HG02571 (cell line): Measurements from ENCODE around the gene SMAD6.

Experiments
- ATAC-seq: cut with Tn5 transposase; IDR thresholded peaks from one replicate; pipeline ENCODE4 v1.9.1; 2021; ENCODE audit warnings: mild to moderate bottlenecking, moderate library complexity; ENCODE audit not compliant: unreplicated experiment

The SMAD6 gene

GRCh38 chr15:66739287-66739686 is 37.3 kb downstream of the SMAD6 start:
- no peak for ATAC-seq

GRCh38 chr15:66740802-66741201 is 38.8 kb downstream of the SMAD6 start:
- ATAC-seq = no peak

GRCh38 chr15:66741646-66742045 is 39.6 kb downstream of the SMAD6 start:
- ATAC-seq = no peak

DNA sequence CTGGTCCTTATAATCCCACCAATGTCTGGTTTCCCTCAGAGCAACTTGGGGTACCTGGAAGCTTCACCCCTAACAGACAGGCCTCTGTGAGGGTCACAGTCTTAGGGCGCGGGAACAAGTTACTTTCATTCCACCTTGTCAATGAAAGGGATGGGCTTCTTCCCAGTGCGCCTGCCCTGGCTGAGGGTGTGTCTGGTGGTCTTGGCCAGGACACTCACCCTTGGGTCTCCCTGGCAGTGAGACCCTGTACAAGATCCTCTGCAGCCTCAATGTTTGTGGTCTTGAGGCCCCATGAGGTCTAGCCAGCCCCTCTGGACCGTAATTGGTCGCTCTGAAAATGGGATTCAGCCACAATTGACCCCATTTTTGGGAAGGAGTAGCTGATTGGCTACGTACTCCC is 40.2 kb downstream of the SMAD6 start:
- ATAC-seq = no peak

DNA sequence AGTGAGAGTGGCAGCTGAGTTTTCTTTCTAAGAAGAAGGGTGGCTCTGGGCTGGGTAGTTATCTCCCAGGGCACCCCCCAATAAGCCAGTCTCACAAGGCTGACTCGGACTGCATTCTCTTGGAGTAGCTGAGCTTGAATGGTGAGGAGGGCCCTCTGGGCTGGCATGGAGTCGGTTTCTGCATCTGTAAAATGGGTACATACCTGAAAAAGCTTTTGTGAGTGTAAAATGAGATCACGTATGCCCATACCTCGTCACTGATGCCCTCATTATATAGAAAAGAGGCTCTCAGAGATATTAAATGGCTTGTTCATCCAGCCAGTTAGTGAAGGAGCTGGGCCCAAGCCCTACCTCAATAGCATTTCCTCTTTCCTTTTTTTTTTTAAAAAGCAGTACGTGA is 41.2 kb downstream of the SMAD6 start:
- no peak for ATAC-seq

GRCh38 chr15:66743703-66744536 is 41.9 kb downstream of the SMAD6 start:
- ATAC-seq = no peak

- no peak for ATAC-seq
Observed at GRCh38 chr15:66744610-66745279, 42.7 kb downstream of the SMAD6 start.

GRCh38 chr15:66745530-66746230 is 43.6 kb downstream of the SMAD6 start:
- ATAC-seq = no peak

DNA sequence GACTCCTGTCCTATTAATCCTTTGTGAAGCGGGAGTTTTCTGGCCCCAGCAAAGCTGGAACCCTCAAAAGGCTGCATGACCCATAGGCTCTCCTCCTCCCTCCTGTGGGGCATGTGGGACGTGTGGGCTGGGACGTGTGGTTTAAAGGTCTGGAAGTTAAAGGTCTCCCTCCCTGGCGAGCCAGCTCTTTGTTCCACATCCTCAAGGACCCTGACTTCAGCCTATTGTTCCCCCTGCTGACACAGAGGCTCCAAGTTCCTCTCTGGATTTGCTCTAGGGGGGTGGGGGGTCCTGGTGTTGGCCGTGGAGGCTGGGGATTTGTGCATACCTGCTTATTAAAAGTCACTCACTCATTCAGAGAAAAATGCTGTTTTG is 44.2 kb downstream of the SMAD6 start:
- no peak for ATAC-seq

- ATAC-seq = no peak
Observed at GRCh38 chr15:66747223-66747622, 45.2 kb downstream of the SMAD6 start.

DNA sequence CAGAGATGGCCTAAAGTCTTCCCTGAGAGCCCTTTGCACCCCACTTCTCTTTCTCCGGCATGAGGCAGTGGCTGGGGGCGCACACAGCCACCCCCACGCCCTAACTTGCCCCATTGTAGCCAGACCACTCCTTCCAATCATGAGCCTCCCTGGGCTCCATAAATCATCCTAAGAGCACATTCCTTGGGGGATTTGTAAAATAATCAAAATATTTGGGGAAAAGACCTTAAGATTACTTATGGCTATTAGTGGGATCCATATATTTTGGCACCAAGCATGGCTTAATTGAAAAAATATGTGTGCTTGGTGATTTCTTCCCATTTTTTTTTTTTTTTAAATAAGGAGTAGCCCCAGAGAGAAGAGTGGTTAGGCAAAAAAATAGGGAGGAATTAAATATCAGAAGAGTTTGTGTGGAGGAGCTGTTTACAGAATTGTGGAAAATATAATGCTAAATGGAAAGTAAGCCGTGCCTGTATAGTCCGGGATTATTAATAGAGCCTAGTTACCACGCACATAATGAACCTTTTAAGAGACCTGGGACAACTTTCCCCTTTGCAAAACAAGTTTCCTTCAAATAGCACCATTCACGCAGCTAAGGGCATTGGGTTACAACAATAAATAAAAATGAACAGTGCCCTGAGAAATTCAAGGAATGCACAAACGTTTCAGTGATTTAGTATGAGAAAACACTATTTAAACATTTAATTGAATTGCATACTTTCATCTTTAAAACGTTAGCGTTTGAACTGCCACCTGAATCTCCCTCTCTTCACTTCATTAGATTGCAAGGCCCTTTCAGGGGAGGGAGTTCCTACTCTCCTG is 46.1 kb downstream of the SMAD6 start:
- no peak for ATAC-seq

GRCh38 chr15:66748708-66749035 is 46.6 kb downstream of the SMAD6 start:
- ATAC-seq = no peak

DNA sequence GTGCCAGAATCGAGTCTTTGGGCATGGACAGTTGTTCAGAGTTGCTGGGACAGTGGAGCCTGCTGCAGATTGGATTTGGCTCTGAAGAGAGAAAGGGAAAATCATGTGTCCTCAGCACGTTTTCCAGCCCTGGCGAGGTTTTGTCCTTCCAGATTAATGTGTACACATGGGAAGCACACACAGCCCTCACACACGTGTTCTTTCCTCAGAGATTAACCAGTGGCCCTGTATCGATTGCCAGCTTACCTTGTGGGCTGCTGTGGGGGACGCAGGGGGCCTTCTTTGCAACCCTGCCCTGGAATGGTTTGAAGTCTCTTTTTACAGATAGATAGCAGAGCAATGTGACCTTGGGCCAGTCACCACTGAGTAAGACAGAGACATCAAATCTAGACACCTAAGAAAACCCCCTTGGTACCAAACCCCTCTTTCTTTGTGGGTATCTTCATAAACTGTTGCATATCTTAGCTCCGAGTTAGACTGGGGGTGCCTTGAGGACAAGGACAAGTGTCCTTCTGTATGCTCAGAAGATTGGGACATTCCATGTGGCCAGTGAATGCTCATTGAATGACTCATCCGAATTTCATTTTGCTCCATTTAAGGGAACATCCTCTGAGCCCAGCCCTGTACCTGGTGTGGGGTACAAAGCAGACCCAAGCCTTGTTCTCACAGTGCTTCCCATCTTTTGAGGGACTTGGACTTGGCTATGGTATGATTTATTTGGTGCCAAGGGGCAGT is 48.0 kb downstream of the SMAD6 start:
- ATAC-seq = no peak

DNA sequence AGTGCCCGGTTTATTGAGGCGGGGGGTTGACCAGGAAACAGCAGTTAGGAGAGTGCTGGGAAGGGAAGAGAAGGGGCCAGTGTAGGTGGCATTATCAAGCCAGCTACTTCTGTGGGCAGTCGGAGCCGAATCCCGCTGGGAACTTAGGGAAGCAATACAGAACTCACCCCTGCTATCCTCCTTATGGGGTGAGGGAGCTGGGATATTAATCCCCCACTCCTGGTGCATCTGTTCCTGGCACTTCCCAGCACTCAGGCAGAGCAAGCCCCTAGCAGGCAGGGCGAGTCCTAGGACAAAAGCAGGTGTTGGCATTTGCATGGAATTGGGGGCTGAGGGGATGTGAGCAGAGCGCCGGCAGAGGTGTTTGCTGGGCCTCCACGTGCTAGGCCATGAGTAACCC is 48.6 kb downstream of the SMAD6 start:
- no peak for ATAC-seq

DNA sequence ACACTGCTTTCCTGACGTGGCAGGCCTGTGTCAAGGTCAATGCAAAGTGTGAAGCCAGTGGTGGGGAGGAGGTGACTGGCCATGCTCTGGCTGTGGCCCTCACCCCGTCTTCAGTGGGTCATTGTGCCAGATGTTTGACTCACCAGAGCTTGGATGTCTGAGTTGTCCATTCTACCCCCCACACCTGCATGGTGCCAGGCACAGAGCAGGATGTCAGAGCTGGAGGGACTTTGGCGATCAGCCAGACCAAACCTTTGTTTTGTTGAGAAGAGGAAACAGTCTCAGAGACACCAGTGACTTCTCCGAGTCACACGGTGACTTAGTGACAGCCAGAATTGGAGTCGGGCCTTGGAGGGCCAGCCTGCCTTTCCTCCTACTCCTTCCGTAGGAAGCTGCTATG is 49.5 kb downstream of the SMAD6 start:
- no peak for ATAC-seq

DNA sequence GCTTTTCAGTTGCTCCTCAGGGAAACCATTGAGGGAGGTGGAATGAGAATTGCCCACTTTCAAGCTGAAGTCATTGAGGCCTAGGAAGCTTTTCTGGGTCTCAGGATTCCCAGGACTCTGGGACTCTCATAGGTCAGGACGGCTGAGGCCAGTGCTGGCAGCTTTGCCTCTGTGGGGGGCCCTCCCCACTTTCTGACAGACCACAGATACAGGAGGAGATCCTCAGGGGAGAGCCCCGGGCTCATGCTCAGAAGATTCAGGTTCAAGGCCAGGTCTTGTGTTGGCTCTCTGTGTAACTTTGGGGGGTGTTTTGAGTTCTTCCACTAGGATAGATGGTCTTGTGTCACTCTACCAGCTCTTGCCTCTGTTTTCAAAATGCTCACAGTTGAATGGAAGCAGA is 50.0 kb downstream of the SMAD6 start:
- ATAC-seq = no peak

DNA sequence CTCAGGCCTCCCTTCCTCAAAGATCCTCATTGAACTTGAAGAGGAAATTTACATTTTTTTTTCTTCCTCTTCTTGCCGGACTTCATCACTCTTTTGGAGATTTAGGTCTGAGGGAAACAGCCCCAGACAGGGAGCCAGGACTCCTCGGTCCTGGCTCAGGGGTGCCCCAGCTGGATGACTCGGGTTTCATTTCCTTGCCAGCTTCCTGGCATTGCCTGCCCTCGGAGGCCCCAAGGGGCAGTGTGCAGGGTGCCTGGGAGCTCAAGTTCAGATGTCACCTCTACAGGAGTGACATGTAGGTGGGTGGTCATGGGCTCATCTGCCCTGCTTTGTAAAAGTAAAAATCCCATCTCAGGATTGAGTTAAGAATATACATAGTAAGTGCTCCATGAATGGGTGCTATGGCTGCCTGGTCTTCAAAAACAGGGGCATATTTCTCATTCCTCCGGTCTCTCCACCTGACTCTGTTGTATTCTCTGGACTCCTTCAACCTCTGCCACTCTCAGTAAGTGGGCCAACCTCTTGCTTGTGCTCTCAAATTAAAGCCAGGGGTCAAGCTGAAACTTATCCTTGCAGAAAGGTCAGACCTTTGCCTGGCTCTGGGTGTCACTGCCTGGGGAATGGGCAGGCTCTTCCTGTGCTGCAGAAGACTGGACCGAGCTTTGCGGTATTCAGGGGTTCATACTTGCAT is 51.8 kb downstream of the SMAD6 start:
- no peak for ATAC-seq

DNA sequence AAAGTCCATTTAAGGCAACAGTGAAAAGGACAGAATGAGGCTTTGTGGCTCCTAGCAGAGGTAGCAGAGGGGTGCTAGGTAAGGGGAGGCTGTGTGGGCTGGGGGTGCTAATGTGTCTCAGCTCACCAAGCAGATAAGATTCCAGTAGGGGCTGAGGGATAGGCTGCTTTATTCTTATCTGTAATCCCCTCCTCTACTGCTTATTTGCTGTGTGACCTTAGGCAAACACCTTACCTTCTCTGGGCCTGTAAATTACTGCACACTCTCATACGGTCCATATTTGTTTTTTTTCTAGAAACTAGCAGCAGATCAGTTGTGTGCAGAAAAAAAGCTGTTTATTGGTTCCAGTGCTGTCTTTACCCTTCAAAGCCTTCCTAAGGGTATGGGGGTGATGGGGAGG is 52.8 kb downstream of the SMAD6 start:
- ATAC-seq = no peak

DNA sequence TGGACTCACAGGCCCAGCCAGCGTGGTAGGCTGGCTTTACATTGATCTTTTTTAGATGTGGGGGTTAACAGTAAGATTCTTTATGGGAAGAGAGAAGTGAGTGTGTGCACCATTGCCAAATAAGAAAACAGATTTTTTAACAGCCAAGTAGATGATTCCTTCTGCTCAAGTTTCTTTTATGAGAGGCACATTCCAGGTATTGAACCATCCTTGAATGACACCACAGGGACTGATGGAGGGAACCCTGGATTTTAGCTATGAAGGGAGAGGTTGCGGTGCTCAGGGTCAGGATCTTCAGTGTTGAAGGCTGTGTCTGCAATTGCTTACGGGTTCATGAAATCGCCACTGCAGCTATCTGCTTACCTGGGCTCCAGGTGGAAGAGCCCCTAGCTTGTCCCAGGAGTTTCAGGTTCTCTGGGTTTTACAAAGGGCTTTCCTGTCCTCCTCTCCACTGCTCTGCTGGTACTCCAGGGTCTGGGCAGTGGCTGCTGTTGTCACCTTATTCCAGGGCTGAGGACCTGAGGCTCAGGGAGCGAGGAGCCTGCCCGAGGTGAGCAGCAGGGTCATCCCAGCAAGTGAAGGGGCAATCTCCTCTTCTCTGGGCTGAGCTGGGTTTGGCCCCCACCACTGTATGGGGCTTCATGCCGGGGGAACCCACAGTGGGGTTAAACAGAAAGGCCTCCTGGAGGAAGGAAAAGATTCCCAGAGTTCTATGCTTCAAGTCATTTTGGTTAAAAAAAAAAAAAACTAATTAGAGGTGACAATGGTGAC is 53.4 kb downstream of the SMAD6 start:
- ATAC-seq = no peak
